Ovary (tissue), 9 donors: ENCODE measurements around the gene UBE2L3. TPM values are rescaled to one million over a fixed set of nuclear protein-coding genes. Genes with fewer than 3 reads are reported as not detected.
"Not testable (repeated sequence)": the region's sequence is repeated elsewhere in the genome, so short reads cannot be mapped to it uniquely, and the experiment has no call there.

ENCODE experiments used
- DNase-seq, 5 donors: peaks; one replicate each; pipeline ENCODE4 v3.0.0-alpha.2; 2019 to 2020
- H3K27ac ChIP-seq, 2 donors: fragments of 200-600 bp; one replicate each; pipeline versions ENCODE4 v1.5.1 to v1.8.0; 2019 to 2022
- H3K27me3 ChIP-seq: fragments of 200-600 bp; one replicate; pipeline ENCODE4 v1.8.0; 2022
- H3K36me3 ChIP-seq: fragments of 200-600 bp; sonication (generic); one replicate; pipeline ENCODE4 v1.5.1; 2019
- H3K4me1 ChIP-seq: one replicate; pipeline ENCODE4 v1.8.1; 2013; ENCODE audit warnings: mild to moderate bottlenecking, moderate library complexity; ENCODE audit not compliant: insufficient read depth
- H3K4me3 ChIP-seq: fragments of 200-600 bp; sonication (generic); one replicate; pipeline ENCODE4 v1.5.1; 2017
- H3K9me3 ChIP-seq, 2 donors: fragments of 200-600 bp in 1 of 2; sonication (generic) in 1 of 2; one replicate each; pipeline versions ENCODE4 v1.5.1 to v1.8.1; 2013 to 2019; ENCODE audit warnings: mild to moderate bottlenecking in 1 of 2, moderate library complexity in 1 of 2
- EP300 ChIP-seq: sonication (generic); formaldehyde crosslinking; IDR thresholded peaks from one replicate; pipeline ENCODE4 v1.6.1; 2017; ENCODE audit warnings: antibody characterized with exemption
- POLR2A ChIP-seq: fragments of 450-650 bp; IDR thresholded peaks from one replicate; pipeline ENCODE4 v1.6.1; 2017; ENCODE audit warnings: antibody characterized with exemption, mild to moderate bottlenecking, moderate library complexity
- WGBS, 3 donors: extraction: QIAGEN DNeasy Blood & Tissue Kit in 1 of 3; methylation state at CpG; one replicate each; pipeline versions ENCODE4 v1.1.5 to v1.1.7; 2013 to 2017; 5-methylcytosine and 5-hydroxymethylcytosine counted together
- intact Hi-C, 4 donors: fragments of 100-400 bp; cut with DNase I; formaldehyde crosslinking; loops; one replicate each; pipeline versions ENCODE4 v1.11.0 to v1.15.1; 2022 to 2023
- polyA plus RNA-seq, 2 donors: library from polyadenylated mRNA; stranded (reverse); fragments of 200-250 nt in 1 of 2; fragments of 350-450 nt in 1 of 2; fragmentation: Illumina TruSeq in 1 of 2; extraction: RNeasy Lipid Tissue Mini Kit (QIAGEN cat#74804) in 1 of 2; gene quantifications; one replicate each; pipeline ENCODE4 v1.2.3, GENCODE V29; 2013 to 2014
- total RNA-seq, 7 donors: library from RNA; depleted of rRNA in 2 of 7; stranded (reverse); fragments of >200 nt in 2 of 7; fragmentation: NEBNext Ultra II Directional in 3 of 7; extraction: Animal tissue kit (Norgen Biotek cat#: 25700) in 3 of 7; gene quantifications; one replicate each; pipeline versions ENCODE4 v1.1.0 to v1.2.4, GENCODE V29; 2016 to 2023
- TF ChIP-seq, protein P1 (sequence below), 3 donors: fragments of 450-650 bp in 2 of 3; fragments of 200-600 bp in 1 of 3; IDR thresholded peaks; one replicate each; pipeline versions ENCODE4 v1.5.1 to v1.8.0; 2016 to 2022; ENCODE audit warnings: antibody characterized with exemption in 3 of 3, mild to moderate bottlenecking in 1 of 3
- donor health status: DM: no; HTN: no; CAD: no; lungs with moderate emphysema.
- donor health status: DM: no; HTN: no; CAD: no.
- donor health status: Bipolar disorder and iron deficiency.
- donor health status: DM: yes; HTN: yes; CAD: no.
- donor health status: DM: no; HTN: no; CAD: no.
- donor health status: DM: yes; HTN: yes; CAD: no.

Gene UBE2L3
- total and polyA plus RNA-seq, 9 donors, result 20.3 to 105 (median 39.9) TPM

- H3K36me3 ChIP-seq, result no peaks in the 10 kb centered on the region
- H3K27ac ChIP-seq, result no peak overlapping the region
- TF ChIP-seq, protein P1, sequence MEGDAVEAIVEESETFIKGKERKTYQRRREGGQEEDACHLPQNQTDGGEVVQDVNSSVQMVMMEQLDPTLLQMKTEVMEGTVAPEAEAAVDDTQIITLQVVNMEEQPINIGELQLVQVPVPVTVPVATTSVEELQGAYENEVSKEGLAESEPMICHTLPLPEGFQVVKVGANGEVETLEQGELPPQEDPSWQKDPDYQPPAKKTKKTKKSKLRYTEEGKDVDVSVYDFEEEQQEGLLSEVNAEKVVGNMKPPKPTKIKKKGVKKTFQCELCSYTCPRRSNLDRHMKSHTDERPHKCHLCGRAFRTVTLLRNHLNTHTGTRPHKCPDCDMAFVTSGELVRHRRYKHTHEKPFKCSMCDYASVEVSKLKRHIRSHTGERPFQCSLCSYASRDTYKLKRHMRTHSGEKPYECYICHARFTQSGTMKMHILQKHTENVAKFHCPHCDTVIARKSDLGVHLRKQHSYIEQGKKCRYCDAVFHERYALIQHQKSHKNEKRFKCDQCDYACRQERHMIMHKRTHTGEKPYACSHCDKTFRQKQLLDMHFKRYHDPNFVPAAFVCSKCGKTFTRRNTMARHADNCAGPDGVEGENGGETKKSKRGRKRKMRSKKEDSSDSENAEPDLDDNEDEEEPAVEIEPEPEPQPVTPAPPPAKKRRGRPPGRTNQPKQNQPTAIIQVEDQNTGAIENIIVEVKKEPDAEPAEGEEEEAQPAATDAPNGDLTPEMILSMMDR (IDR thresholded peaks at IDR 0.05), result no peak
- TF ChIP-seq POLR2A, result no peak
- no peak for TF ChIP-seq EP300
- H3K4me3 ChIP-seq, result no peak overlapping the region
- H3K4me1 ChIP-seq, result peaks cover 5% of the 10 kb centered on the region
- intact Hi-C loops, result loop anchor here in 1 of 4 donors (10.0 kb wide), 1 partner anchor 62 kb away; the partner anchor contains the start of gene PPIL2
- no peaks in the 10 kb centered on the region for H3K9me3 ChIP-seq
- no peak for DNase-seq
- no peaks in the 10 kb centered on the region for H3K27me3 ChIP-seq
- 90 to 96% (median 90%) methylated on average over 6 of the region's 6 CpGs for WGBS, 3 donors
Measured at GRCh38 chr22:21602579-21602978, 35.1 kb downstream of the UBE2L3 start.

DNA sequence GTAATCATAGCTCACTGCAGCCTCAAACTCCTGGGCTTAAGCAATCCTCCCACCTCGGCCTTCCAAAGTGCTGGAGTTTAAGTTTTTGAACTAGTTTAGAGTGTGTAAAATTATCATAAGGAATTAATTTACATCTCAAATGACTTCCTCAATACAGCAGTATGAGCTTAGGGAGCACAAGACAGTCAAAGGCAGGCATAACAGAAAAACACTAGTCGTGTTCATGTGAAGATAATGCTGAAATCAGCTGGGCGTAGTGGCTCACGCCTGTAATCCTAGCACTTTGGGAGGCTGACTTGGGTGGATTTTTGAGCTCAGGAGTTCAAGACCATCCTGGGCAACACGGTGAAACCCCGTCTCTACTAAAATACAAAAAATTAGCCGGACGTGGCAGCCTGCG is 36.5 kb downstream of the UBE2L3 start:
- no peak overlapping the region for H3K27ac ChIP-seq

DNA sequence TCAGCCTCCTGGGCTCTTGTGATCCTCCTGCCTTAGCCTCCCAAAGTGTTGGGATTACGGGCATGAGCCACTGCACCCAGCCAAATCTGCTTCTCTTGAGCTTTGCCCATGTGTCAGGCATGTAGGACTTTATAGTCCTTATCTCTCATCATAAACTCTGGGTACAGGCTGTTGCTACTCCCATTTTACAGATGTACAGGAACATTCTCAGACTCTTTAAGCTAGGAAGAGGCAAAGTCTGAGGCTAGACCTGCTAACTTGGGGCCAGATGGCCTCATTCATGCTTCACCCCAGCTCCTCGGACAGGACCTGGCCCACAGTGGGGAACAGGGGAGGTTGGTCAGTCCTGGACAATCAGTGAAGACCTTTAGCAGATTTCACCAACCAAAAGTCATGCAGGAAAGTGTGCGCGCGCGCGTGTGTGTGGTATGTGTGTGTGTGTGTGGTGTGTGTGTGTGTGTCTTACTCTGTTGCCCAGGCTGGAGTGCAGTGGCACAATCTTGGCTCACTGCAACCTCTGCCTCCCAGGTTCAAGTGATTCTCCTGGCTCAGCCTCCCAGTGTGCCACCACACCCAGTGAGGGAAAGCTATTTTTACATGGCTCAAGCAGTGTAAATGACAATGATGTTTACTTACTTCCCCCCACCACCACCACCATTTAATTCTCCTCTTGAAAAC is 38.5 kb downstream of the UBE2L3 start:
- Histone ChIP-seq H3K4me3 (no peak overlapping the region), H3K9me3 (no peaks in the 10 kb centered on the region), H3K27ac (no peak overlapping the region), H3K4me1 (peaks cover 5% of the 10 kb centered on the region), H3K27me3 (no peaks in the 10 kb centered on the region), H3K36me3 (no peaks in the 10 kb centered on the region)
- WGBS, 3 donors, result 94 to 99% (median 97%) methylated on average over 7 of the region's 7 CpGs
- TF ChIP-seq, protein P1 (IDR thresholded peaks at IDR 0.05), result no peak
- TF ChIP-seq EP300 (no peak), POLR2A (no peak)
- intact Hi-C loops, result loop anchor here in 1 of 4 donors (10.0 kb wide), 1 partner anchor 59 kb away; the partner anchor contains the start of gene PPIL2
- DNase-seq, result no peak

More for the DNA sequence above, 36.5 kb downstream of the UBE2L3 start:
- intact Hi-C loops, result loop anchor here in 1 of 4 donors (10.0 kb wide), 1 partner anchor 61 kb away; the partner anchor contains the start of gene PPIL2
- no peaks in the 10 kb centered on the region for H3K27me3 ChIP-seq
- no peak for TF ChIP-seq POLR2A
- TF ChIP-seq, protein P1 (IDR thresholded peaks at IDR 0.05), result no peak
- TF ChIP-seq EP300, result no peak
- H3K9me3 ChIP-seq, result no peaks in the 10 kb centered on the region
- 68 to 81% (median 69%) methylated on average over 9 of the region's 9 CpGs for WGBS, 3 donors
- no peaks in the 10 kb centered on the region for H3K36me3 ChIP-seq
- H3K4me3 ChIP-seq, result no peak overlapping the region
- peaks cover 5% of the 10 kb centered on the region for H3K4me1 ChIP-seq
- no peak for DNase-seq

- no peak for DNase-seq
- 93 to 97% (median 94%) methylated on average over 8 of the region's 8 CpGs for WGBS, 3 donors
- TF ChIP-seq EP300, result no peak
- TF ChIP-seq, protein P1 (IDR thresholded peaks at IDR 0.05), result no peak
- no peak for TF ChIP-seq POLR2A
- Histone ChIP-seq H3K27me3 (no peaks in the 10 kb centered on the region), H3K9me3 (no peaks in the 10 kb centered on the region), H3K27ac (no peak overlapping the region), H3K4me3 (no peak overlapping the region), H3K36me3 (no peaks in the 10 kb centered on the region), H3K4me1 (peaks cover 5% of the 10 kb centered on the region)
- intact Hi-C loops, result loop anchor here in 1 of 4 donors (10.0 kb wide), 1 partner anchor 58 kb away; the partner anchor contains the start of gene PPIL2
Measured at GRCh38 chr22:21606775-21607174, 39.3 kb downstream of the UBE2L3 start.

- not testable (repeated sequence) for H3K4me3 ChIP-seq, H3K27ac ChIP-seq, H3K4me1 ChIP-seq, H3K27me3 ChIP-seq, DNase-seq, H3K9me3 ChIP-seq, H3K36me3 ChIP-seq
- intact Hi-C loops, result loop anchor here in 1 of 4 donors (10.0 kb wide), 1 partner anchor 55 kb away; the partner anchor contains the start of gene PPIL2
- 95 to 98% (median 96%) methylated on average over 11 of the region's 11 CpGs for WGBS, 3 donors
Measured at GRCh38 chr22:21609556-21610157, 42.1 kb downstream of the UBE2L3 start.
